Colonic mucosa (tissue), 4 donors: ENCODE data around the gene PIEZO1. TPM values are rescaled to one million over a fixed set of nuclear protein-coding genes. Genes with fewer than 3 reads are reported as not detected.

Experiments
- DNase-seq: peaks from one replicate; pipeline ENCODE4 v3.0.0-alpha.2; 2020
- H3K27ac ChIP-seq: fragments of 200-600 bp; one replicate; pipeline ENCODE4 v1.8.0; 2021
- H3K27me3 ChIP-seq: fragments of 200-600 bp; one replicate; pipeline ENCODE4 v1.8.0; 2021
- H3K36me3 ChIP-seq: fragments of 200-600 bp; one replicate; pipeline ENCODE4 v1.8.0; 2021
- H3K4me1 ChIP-seq: fragments of 200-600 bp; one replicate; pipeline ENCODE4 v1.8.0; 2021; ENCODE audit warnings: mild to moderate bottlenecking
- H3K4me3 ChIP-seq: fragments of 200-600 bp; one replicate; pipeline ENCODE4 v1.8.0; 2021
- H3K9ac ChIP-seq, 2 donors: one replicate each; pipeline ENCODE4 v1.7.0; 2013; ENCODE audit warnings: control low read depth in 2 of 2, low read depth in 2 of 2, low read length in 2 of 2
- H3K9me3 ChIP-seq: fragments of 200-600 bp; one replicate; pipeline ENCODE4 v1.8.0; 2021
- intact Hi-C: fragments of 100-400 bp; cut with DNase I; formaldehyde crosslinking; loops from one replicate; pipeline ENCODE4 v1.14.1; 2022
- total RNA-seq, 2 donors: library from RNA; stranded (reverse); fragmentation: NEBNext Ultra II Directional in 1 of 2; extraction: Animal tissue kit (Norgen Biotek cat#: 25700) in 1 of 2; gene quantifications; one replicate each; pipeline ENCODE4 v1.2.1, GENCODE V29; 2021
- TF ChIP-seq, protein P1 (sequence below): fragments of 200-600 bp; IDR thresholded peaks from one replicate; pipeline ENCODE4 v1.8.0; 2022; ENCODE audit warnings: antibody characterized with exemption, mild to moderate bottlenecking
- donor health status: healthy.
- donor health status: DM: no; HTN: no; CAD: no.
- donor health status: DM: no; HTN: no; CAD: no.

The PIEZO1 gene
- total RNA-seq, 2 donors from 2014 or later, result 104 to 118 TPM

DNA sequence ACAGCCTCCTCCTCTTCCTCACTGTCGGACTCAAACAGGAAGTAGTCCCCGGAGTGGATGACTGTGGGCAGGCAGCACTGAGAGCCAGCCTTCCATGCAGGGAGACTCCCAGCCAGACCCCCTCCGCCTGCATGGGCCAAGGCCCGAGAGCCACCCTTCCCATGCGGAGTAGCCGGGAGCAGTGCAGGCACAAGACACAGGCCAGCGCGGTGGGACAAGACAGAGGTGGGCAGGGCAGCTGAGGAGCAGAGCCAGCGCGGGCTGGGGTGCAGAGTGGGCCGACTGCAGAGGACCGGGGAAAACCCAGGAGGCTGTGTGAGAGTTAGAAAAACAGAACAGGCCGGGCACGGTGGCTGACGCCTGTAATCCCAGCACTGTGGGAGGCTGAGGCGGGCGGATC is 61.1 kb downstream of the PIEZO1 start:
- no peak overlapping the region for H3K4me3 ChIP-seq
- H3K4me1 ChIP-seq, result no peaks in the 10 kb centered on the region
- DNase-seq, result no peak
- H3K27ac ChIP-seq, result no peak overlapping the region
- TF ChIP-seq, protein P1, sequence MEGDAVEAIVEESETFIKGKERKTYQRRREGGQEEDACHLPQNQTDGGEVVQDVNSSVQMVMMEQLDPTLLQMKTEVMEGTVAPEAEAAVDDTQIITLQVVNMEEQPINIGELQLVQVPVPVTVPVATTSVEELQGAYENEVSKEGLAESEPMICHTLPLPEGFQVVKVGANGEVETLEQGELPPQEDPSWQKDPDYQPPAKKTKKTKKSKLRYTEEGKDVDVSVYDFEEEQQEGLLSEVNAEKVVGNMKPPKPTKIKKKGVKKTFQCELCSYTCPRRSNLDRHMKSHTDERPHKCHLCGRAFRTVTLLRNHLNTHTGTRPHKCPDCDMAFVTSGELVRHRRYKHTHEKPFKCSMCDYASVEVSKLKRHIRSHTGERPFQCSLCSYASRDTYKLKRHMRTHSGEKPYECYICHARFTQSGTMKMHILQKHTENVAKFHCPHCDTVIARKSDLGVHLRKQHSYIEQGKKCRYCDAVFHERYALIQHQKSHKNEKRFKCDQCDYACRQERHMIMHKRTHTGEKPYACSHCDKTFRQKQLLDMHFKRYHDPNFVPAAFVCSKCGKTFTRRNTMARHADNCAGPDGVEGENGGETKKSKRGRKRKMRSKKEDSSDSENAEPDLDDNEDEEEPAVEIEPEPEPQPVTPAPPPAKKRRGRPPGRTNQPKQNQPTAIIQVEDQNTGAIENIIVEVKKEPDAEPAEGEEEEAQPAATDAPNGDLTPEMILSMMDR, result no peak
- no peak overlapping the region for H3K9ac ChIP-seq
- H3K27me3 ChIP-seq, result no peaks in the 10 kb centered on the region
- H3K9me3 ChIP-seq, result no peaks in the 10 kb centered on the region
- H3K36me3 ChIP-seq, result peaks cover 48% of the 10 kb centered on the region
- intact Hi-C loops, result no loop called here

DNA sequence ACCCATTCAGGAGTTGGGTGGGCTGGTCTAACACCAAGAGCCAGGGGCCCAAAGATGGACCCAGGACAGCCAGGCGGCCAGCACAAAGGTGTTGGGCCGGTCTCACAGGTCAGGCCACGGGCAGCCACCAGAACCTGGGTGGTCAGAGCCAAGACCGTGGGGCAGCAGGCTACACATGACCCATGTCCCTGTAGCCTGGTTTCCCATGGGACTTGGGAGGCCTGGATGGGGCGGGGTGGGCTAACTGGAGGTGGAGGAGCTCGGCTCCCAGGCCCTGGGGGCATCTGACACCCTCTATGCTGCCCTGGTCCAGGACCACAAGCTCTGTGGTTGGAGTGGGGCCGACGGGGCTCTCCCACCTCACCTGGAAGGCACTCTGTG is 61.5 kb downstream of the PIEZO1 start:
- Histone ChIP-seq H3K4me3 (no peak overlapping the region), H3K9ac (no peak overlapping the region), H3K27ac (no peak overlapping the region), H3K9me3 (no peaks in the 10 kb centered on the region), H3K27me3 (no peaks in the 10 kb centered on the region), H3K36me3 (peaks cover 48% of the 10 kb centered on the region), H3K4me1 (no peaks in the 10 kb centered on the region)
- intact Hi-C loops, result no loop called here
- no peak for DNase-seq
- TF ChIP-seq, protein P1, result no peak

DNA sequence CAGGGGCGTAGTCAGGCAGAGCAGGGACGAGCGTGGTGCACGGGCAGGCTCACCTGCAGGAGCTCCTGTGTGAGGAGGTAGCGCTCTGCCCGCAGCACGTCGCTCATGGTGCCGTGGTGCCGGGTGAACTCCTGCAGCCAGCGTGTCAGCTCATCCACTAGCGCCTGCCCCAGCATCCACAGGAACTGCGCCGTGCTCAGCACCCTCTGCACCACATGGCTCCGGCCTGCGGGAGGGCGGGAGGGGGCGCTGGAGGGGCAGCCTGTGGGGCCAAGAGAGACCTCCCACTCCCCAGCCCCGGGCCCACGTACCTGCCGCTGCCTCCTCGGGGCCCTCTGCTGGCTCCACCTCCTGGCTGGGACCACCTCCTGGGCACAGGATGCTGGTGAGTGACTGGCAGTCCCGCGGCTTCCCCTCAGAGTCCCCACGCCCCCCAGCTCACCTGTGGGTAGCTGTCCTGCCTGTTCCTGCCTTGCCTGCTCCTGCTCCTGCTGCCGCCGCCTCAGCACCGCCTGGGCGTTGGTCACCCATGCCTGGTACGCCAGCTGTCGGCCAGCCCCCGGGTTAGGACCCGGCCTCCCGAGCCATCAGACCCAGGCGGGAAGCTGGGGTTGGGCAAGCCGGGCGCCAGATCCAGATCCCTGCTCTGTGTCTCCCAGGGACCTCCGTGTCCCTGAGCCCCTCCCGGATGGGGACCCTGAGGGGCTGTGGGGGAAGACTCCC is 62.1 kb downstream of the PIEZO1 start:
- H3K36me3 ChIP-seq, result peaks cover 48% of the 10 kb centered on the region
- H3K4me1 ChIP-seq, result no peaks in the 10 kb centered on the region
- no peak overlapping the region for H3K4me3 ChIP-seq

DNA sequence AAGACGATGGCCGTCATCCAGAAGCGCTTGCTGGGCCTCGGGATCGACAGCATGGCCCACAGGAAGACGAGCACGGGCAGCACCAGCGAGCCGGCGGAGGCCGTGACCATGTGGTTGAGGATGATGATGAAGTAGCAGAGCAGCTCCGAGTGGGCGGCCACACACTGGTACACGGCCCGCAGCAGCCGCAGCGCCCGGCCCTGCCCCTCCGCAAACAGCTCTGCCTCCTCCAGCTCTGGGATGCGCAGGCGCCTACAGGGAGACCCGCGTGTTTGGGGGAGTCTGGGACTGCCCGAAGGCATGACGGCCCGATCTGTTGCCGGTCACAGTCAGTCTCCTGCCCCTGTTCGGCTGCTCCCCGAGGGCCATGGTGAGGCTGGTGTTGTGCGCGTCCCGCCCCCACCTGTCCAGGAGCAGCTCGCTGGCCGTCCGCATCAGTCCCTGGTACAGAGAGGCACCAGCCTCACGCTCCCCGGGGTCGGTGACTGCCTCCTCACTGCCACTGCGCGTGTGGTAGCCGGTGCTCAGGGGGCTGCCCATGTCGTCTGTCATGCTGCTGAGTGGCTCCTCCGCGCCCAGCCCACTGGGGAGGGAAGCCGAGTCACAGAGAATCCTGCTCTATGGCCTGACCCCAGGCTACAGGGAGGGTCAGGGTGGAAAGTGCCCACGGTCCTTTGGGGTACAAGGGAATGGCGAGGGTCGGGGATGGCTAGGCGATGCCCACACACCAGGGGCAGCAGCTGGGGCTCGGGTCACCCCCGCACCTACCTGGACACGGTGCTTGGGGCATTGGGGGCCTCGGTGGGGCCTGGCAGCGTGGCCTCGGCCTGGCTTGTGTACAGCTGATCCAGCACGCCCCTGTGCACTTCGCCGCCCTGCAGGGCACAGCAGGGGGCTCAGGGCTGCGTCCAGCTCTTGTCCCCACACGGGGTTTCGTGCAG is 62.9 kb downstream of the PIEZO1 start:
- H3K9me3 ChIP-seq, result no peaks in the 10 kb centered on the region
- no peak overlapping the region for H3K9ac ChIP-seq
- H3K27ac ChIP-seq, result no peak overlapping the region
- H3K4me3 ChIP-seq, result no peak overlapping the region
- TF ChIP-seq, protein P1, result no peak
- intact Hi-C loops, result no loop called here
- no peaks in the 10 kb centered on the region for H3K4me1 ChIP-seq
- H3K27me3 ChIP-seq, result no peaks in the 10 kb centered on the region
- DNase-seq, result no peak
- peaks cover 46% of the 10 kb centered on the region for H3K36me3 ChIP-seq

More for the DNA sequence above, 62.1 kb downstream of the PIEZO1 start:
- Histone ChIP-seq H3K27ac (no peak overlapping the region), H3K27me3 (no peaks in the 10 kb centered on the region), H3K9ac (no peak overlapping the region), H3K9me3 (no peaks in the 10 kb centered on the region)
- DNase-seq, result no peak
- intact Hi-C loops, result no loop called here
- TF ChIP-seq, protein P1, result no peak

DNA sequence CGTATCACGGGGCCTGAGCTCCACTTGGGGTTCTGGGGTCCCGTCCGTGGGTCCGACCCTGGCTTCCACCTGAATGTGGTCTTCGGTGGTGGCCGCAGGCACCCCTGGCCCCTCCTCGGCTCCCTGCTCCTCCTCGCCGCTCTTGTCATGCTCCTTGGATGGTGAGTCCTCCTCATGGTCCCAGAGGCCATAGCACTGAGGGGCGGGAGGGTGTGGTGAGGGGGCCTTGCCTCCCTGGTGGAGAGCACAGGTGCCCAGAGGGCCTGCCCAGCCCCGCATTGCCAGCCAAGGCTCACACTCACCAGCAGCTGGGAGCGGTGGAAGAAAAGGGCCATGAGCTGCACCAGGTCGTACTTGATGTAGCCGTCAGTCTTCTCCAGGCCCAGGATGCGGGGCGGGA is 63.8 kb downstream of the PIEZO1 start:
- H3K9ac ChIP-seq, result no peak overlapping the region
- H3K9me3 ChIP-seq, result no peaks in the 10 kb centered on the region
- intact Hi-C loops, result no loop called here
- H3K4me3 ChIP-seq, result no peak overlapping the region
- TF ChIP-seq, protein P1, result no peak
- no peak for DNase-seq
- H3K4me1 ChIP-seq, result no peaks in the 10 kb centered on the region
- H3K36me3 ChIP-seq, result peaks cover 38% of the 10 kb centered on the region
- no peak overlapping the region for H3K27ac ChIP-seq
- H3K27me3 ChIP-seq, result no peaks in the 10 kb centered on the region
